OCI-LY7 (cell line): ENCODE data around the gene RFPL3. TPM values are rescaled to one million over a fixed set of nuclear protein-coding genes. Genes with fewer than 3 reads are reported as not detected.

Experiments
- BruUV-seq: library from RNA; stranded (reverse); fragments of 400-500 nt; replicated peaks from 2 replicates; lab custom pipeline; 2021; lab: Mats Ljungman, UMichigan
- CTCF ChIA-PET: fragments of 300-600 bp; sonication (Branson Sonifier 250); formaldehyde crosslinking; loops from one replicate; lab custom pipeline; 2022; ENCODE audit warnings: antibody characterized with exemption; ENCODE audit not compliant: unreplicated experiment; lab: Charles Lee
- POLR2A ChIA-PET: fragments of 300-600 bp; sonication (Branson Sonifier 250); formaldehyde crosslinking; loops from one replicate; lab custom pipeline; 2022; ENCODE audit warnings: antibody characterized with exemption; lab: Charles Lee
- DNase-seq: peaks from one replicate; pipeline ENCODE4 v3.0.0-alpha.2; 2015; ENCODE audit warnings: low spot score
- H2AFZ ChIP-seq: fragments of 200-600 bp; sonication (generic), shearing (Covaris generic); 2 replicates; pipeline ENCODE4 v1.6.1; 2014; ENCODE audit warnings: mild to moderate bottlenecking, antibody characterized with exemption, low read length, moderate library complexity
- H3K27ac ChIP-seq: fragments of 200-600 bp; sonication (generic); 2 replicates; pipeline ENCODE4 v1.5.1; 2014; ENCODE audit warnings: mixed run types, low read depth, mild to moderate bottlenecking, moderate library complexity, low read length, inconsistent platforms; ENCODE audit not compliant: poor library complexity, severe bottlenecking
- H3K36me3 ChIP-seq: fragments of 200-600 bp; sonication (generic); 2 replicates; pipeline ENCODE4 v1.6.1; 2014; ENCODE audit warnings: mild to moderate bottlenecking, antibody characterized with exemption, low read length, moderate library complexity, mixed read lengths; ENCODE audit not compliant: insufficient read depth
- H3K4me1 ChIP-seq: fragments of 200-600 bp; sonication (generic); 2 replicates; pipeline ENCODE4 v1.5.1; 2014; ENCODE audit warnings: mild to moderate bottlenecking, low read length; ENCODE audit not compliant: insufficient read depth, poor library complexity, severe bottlenecking
- H3K4me2 ChIP-seq: fragments of 200-600 bp; sonication (generic); 2 replicates; pipeline ENCODE4 v1.6.1; 2014; ENCODE audit warnings: mild to moderate bottlenecking, low read length
- H3K4me3 ChIP-seq: fragments of 200-600 bp; sonication (generic); 2 replicates; pipeline ENCODE4 v1.5.1; 2014; ENCODE audit warnings: mild to moderate bottlenecking, low read depth, low read length; ENCODE audit not compliant: poor library complexity, severe bottlenecking
- H3K79me2 ChIP-seq: fragments of 200-600 bp; sonication (generic); 2 replicates; pipeline ENCODE4 v1.6.1; 2016; ENCODE audit warnings: low read depth, mild to moderate bottlenecking, low read length, moderate library complexity, mixed read lengths; ENCODE audit not compliant: insufficient read depth
- H3K9me2 ChIP-seq: fragments of 200-600 bp; sonication (generic); 2 replicates; pipeline ENCODE4 v1.6.1; 2016; ENCODE audit warnings: mild to moderate bottlenecking, low read length, mixed read lengths; ENCODE audit not compliant: insufficient read depth
- H3K9me3 ChIP-seq: fragments of 200-600 bp; sonication (generic); 2 replicates; pipeline ENCODE4 v1.6.1; 2014; ENCODE audit warnings: mild to moderate bottlenecking, mixed run types, low read length, mixed read lengths
- H4K20me1 ChIP-seq: fragments of 200-600 bp; sonication (generic); 2 replicates; pipeline ENCODE4 v1.6.1; 2014; ENCODE audit warnings: mild to moderate bottlenecking, antibody characterized with exemption, low read length, moderate library complexity, mixed read lengths; ENCODE audit not compliant: insufficient read depth
- CTCF ChIP-seq: fragments of 200-600 bp; sonication (generic); conservative IDR thresholded peaks from 2 replicates; pipeline ENCODE4 v1.5.1; 2014; ENCODE audit warnings: mild to moderate bottlenecking, antibody characterized with exemption, low read length, moderate library complexity, mixed read lengths
- EZH2phosphoT487 ChIP-seq: fragments of 200-600 bp; sonication (generic); IDR thresholded peaks from 2 replicates; pipeline ENCODE4 v1.6.1; 2018; ENCODE audit warnings: low read depth, borderline replicate concordance, mild to moderate bottlenecking, mixed run types, antibody characterized with exemption, low read length, moderate library complexity, mixed read lengths
- intact Hi-C: fragments of 100-400 bp; cut with micrococcal nuclease; formaldehyde crosslinking; loops from one replicate; pipeline ENCODE4 v1.10.0; 2022; ENCODE audit not compliant: unreplicated experiment
- total RNA-seq, 2 experiments: library from RNA; depleted of rRNA in 1 of 2; stranded (reverse); fragments of >200 nt in 1 of 2; shearing (Covaris generic) in 1 of 2; gene quantifications; 2 replicates each; pipeline ENCODE4 v1.2.3, GENCODE V29; 2014 to 2022

Gene RFPL3
- total RNA-seq, 2 experiments from 2014 or later: not detected

- Histone ChIP-seq H3K4me1 (no peaks in the 10 kb centered on the region), H3K36me3 (no peaks in the 10 kb centered on the region), H3K79me2 (no peaks in the 10 kb centered on the region), H3K4me2 (no peak overlapping the region), H2AFZ (no peak overlapping the region), H4K20me1 (no peaks in the 10 kb centered on the region), H3K9me2 (no peaks in the 10 kb centered on the region), H3K27ac (no peak overlapping the region), H3K4me3 (no peak overlapping the region), H3K9me3 (no peaks in the 10 kb centered on the region)
- ChIA-PET CTCF (no interaction called here), POLR2A (no interaction called here)
- BruUV-seq: no TSS peak
- TF ChIP-seq CTCF: no peak
- no peak for TF ChIP-seq EZH2phosphoT487
- no peak for DNase-seq
- intact Hi-C loops: no loop called here
Measured at GRCh38 chr22:32327066-32327465, 30.6 kb upstream of the RFPL3 start.

- ChIA-PET POLR2A (no interaction called here), CTCF (no interaction called here)
- DNase-seq: no peak
- no peaks in the 10 kb centered on the region for H4K20me1 ChIP-seq
- no peak overlapping the region for H2AFZ ChIP-seq
- BruUV-seq: no TSS peak
- H3K9me3 ChIP-seq: no peaks in the 10 kb centered on the region
- no peak overlapping the region for H3K27ac ChIP-seq
- H3K4me2 ChIP-seq: no peak overlapping the region
- H3K9me2 ChIP-seq: no peaks in the 10 kb centered on the region
- intact Hi-C loops: no loop called here
- no peak for TF ChIP-seq EZH2phosphoT487
- TF ChIP-seq CTCF: no peak
- H3K36me3 ChIP-seq: no peaks in the 10 kb centered on the region
- no peak overlapping the region for H3K4me3 ChIP-seq
- no peaks in the 10 kb centered on the region for H3K4me1 ChIP-seq
- H3K79me2 ChIP-seq: no peaks in the 10 kb centered on the region
Measured at GRCh38 chr22:32327596-32328171, 30.0 kb upstream of the RFPL3 start.

- POLR2A ChIA-PET: interaction anchor here (0.5 kb wide), 1 partner anchor 280 kb away, joined by 3 read pairs; no protein-coding TSS in a partner anchor
- no peak for DNase-seq
- H3K9me3 ChIP-seq: no peaks in the 10 kb centered on the region
- H3K36me3 ChIP-seq: no peaks in the 10 kb centered on the region
- intact Hi-C loops: no loop called here
- CTCF ChIA-PET: no interaction called here
- no peaks in the 10 kb centered on the region for H3K9me2 ChIP-seq
- no peak overlapping the region for H3K27ac ChIP-seq
- TF ChIP-seq CTCF: no peak
- TF ChIP-seq EZH2phosphoT487: no peak
- H4K20me1 ChIP-seq: no peaks in the 10 kb centered on the region
- no peak overlapping the region for H3K4me3 ChIP-seq
- no peak overlapping the region for H2AFZ ChIP-seq
- BruUV-seq: no TSS peak
- no peaks in the 10 kb centered on the region for H3K4me1 ChIP-seq
- no peaks in the 10 kb centered on the region for H3K79me2 ChIP-seq
- H3K4me2 ChIP-seq: no peak overlapping the region
Measured at GRCh38 chr22:32328306-32329201, 29.1 kb upstream of the RFPL3 start.
